GM12878 (cell line): ENCODE results near the gene PPP1R12A. TPM values are rescaled to one million over a fixed set of nuclear protein-coding genes. Genes with fewer than 3 reads are reported as not detected.

Experiments
- ATAC-seq: fragments of 200-7000 bp; cut with Tn5 transposase; 3 replicates; pipeline ENCODE4 v1.9.1; 2020; ENCODE audit warnings: mild to moderate bottlenecking, moderate library complexity
- BruUV-seq: library from RNA; stranded (reverse); fragments of 400-500 nt; replicated peaks from 2 replicates; lab custom pipeline; 2021; lab: Mats Ljungman, UMichigan
- CTCF ChIA-PET: fragments of 300-600 bp; sonication (Branson Sonifier 250); formaldehyde crosslinking; extraction: SDS; loops from one replicate; lab custom pipeline; 2021; ENCODE audit warnings: inconsistent platforms; lab: Yijun Ruan, JAX
- POLR2A ChIA-PET: fragments of 350-600 bp; formaldehyde crosslinking; extraction: SDS; loops from one replicate; lab custom pipeline; 2021; ENCODE audit warnings: inconsistent platforms; lab: Charles Lee
- RAD21 ChIA-PET: fragments of 300-600 bp; sonication (Branson Sonifier 250); formaldehyde crosslinking; loops from one replicate; lab custom pipeline; 2023; ENCODE audit warnings: antibody characterized with exemption; ENCODE audit not compliant: unreplicated experiment; lab: Charles Lee
- SMC1A ChIA-PET: fragments of 300-600 bp; sonication (Branson Sonifier 250); formaldehyde crosslinking; loops from one replicate; lab custom pipeline; 2023; ENCODE audit not compliant: unreplicated experiment, uncharacterized antibody; lab: Charles Lee
- DNase-seq: peaks from one replicate; pipeline ENCODE4 v3.0.0-alpha.2; 2011; ENCODE audit warnings: low read depth, low spot score
- FAIRE-seq: peaks from 3 replicates; lab custom pipeline; 2011; peaks lifted over from hg19 to GRCh38; lab: Jason Lieb, UNC
- H2AFZ ChIP-seq: 2 replicates; pipeline ENCODE4 v1.6.0; 2011; ENCODE audit warnings: low read depth, low read length, control low read depth; ENCODE audit not compliant: control insufficient read depth
- H3K27ac ChIP-seq: 2 replicates; pipeline ENCODE4 v1.5.1; 2011; ENCODE audit warnings: control low read depth; ENCODE audit not compliant: control insufficient read depth, insufficient read depth
- H3K27me3 ChIP-seq, 2 experiments: replicated peaks in 1 of 2; 2 replicates each; pipeline versions ENCODE4 v1.6.0 to v1.6.1; 2011; ENCODE audit warnings: low read length in 1 of 2; ENCODE audit not compliant: control insufficient read depth in 2 of 2, insufficient read depth in 2 of 2
- H3K36me3 ChIP-seq, 2 experiments: 2 replicates each; pipeline ENCODE4 v1.5.1; 2011; ENCODE audit warnings: low read length in 1 of 2; ENCODE audit not compliant: control insufficient read depth in 2 of 2, insufficient read depth in 2 of 2
- H3K4me1 ChIP-seq: 2 replicates; pipeline ENCODE4 v1.6.1; 2011; ENCODE audit warnings: mild to moderate bottlenecking, low read length, moderate library complexity, mixed read lengths; ENCODE audit not compliant: control insufficient read depth, insufficient read depth
- H3K4me2 ChIP-seq: 2 replicates; pipeline ENCODE4 v1.6.0; 2011; ENCODE audit warnings: control low read depth; ENCODE audit not compliant: control insufficient read depth, insufficient read depth
- H3K4me3 ChIP-seq: fragments of 200-600 bp; sonication (generic); 2 replicates; pipeline ENCODE4 v1.5.1; 2016
- H3K79me2 ChIP-seq: 2 replicates; pipeline ENCODE4 v1.6.0; 2011; ENCODE audit warnings: low read length; ENCODE audit not compliant: control insufficient read depth, insufficient read depth
- H3K9ac ChIP-seq: 2 replicates; pipeline ENCODE4 v1.8.0; 2011; ENCODE audit warnings: low read length, control low read depth, mixed read lengths; ENCODE audit not compliant: control insufficient read depth, insufficient read depth
- H3K9me3 ChIP-seq: replicated peaks from 3 replicates; pipeline ENCODE4 v1.5.1; 2011; ENCODE audit warnings: mild to moderate bottlenecking, low read length; ENCODE audit not compliant: control insufficient read depth, insufficient read depth
- H4K20me1 ChIP-seq: 2 replicates; pipeline ENCODE4 v1.6.0; 2011; ENCODE audit not compliant: control insufficient read depth, insufficient read depth
- CBFB ChIP-seq: IDR thresholded peaks from 2 replicates; pipeline ENCODE4 v1.6.1; 2016; ENCODE audit warnings: antibody characterized with exemption, low read depth
- EED ChIP-seq: sonication (generic); IDR thresholded peaks from 2 replicates; pipeline ENCODE4 v1.6.1; 2016; ENCODE audit warnings: antibody characterized with exemption, low read depth
- EGR1 ChIP-seq, 2 experiments: IDR thresholded peaks; 1 replicate in 1 of 2; 2 replicates in 1 of 2; pipeline ENCODE4 v1.6.1; 2011 to 2012; ENCODE audit warnings: low read depth in 2 of 2, low read length in 2 of 2, borderline replicate concordance in 1 of 2, mild to moderate bottlenecking in 1 of 2, moderate library complexity in 1 of 2
- EP300 ChIP-seq, 2 experiments: fragments of 150-350 bp in 1 of 2; IDR thresholded peaks; 2 replicates each; pipeline ENCODE4 v1.6.1; 2011 to 2012; ENCODE audit warnings: low read depth in 2 of 2, low read length in 2 of 2, borderline replicate concordance in 1 of 2, improper control_type of control experiment in 1 of 2, inconsistent platforms in 1 of 2; ENCODE audit not compliant: control insufficient read depth in 1 of 2
- HDAC2 ChIP-seq: fragments of 200-600 bp; sonication (generic); IDR thresholded peaks from 2 replicates; pipeline ENCODE4 v1.6.1; 2017
- IKZF1 ChIP-seq: fragments of 450-650 bp; conservative IDR thresholded peaks from 2 replicates; pipeline ENCODE4 v1.6.1; 2017; ENCODE audit warnings: antibody characterized with exemption, mild to moderate bottlenecking
- NFYB ChIP-seq: IDR thresholded peaks from 2 replicates; pipeline ENCODE4 v1.6.1; 2011; ENCODE audit warnings: low read depth, mild to moderate bottlenecking, low read length, improper control_type of control experiment, moderate library complexity; ENCODE audit not compliant: insufficient read depth
- PKNOX1 ChIP-seq: fragments of 450-650 bp; IDR thresholded peaks from 2 replicates; pipeline ENCODE4 v1.6.1; 2016; ENCODE audit warnings: mild to moderate bottlenecking
- RBBP5 ChIP-seq: fragments of 200-600 bp; sonication (generic); conservative IDR thresholded peaks from 2 replicates; pipeline ENCODE4 v1.6.1; 2016
- RELA ChIP-seq: fragments of 450-650 bp; IDR thresholded peaks from 2 replicates; pipeline ENCODE4 v1.8.0; 2014; ENCODE audit warnings: borderline replicate concordance; ENCODE audit not compliant: partially characterized antibody
- SIX5 ChIP-seq: IDR thresholded peaks from 2 replicates; pipeline ENCODE4 v1.6.1; 2011; ENCODE audit warnings: mild to moderate bottlenecking, low read depth, low read length, moderate library complexity; ENCODE audit not compliant: severe bottlenecking
- SP1 ChIP-seq: IDR thresholded peaks from one replicate; pipeline ENCODE4 v1.6.1; 2011; ENCODE audit warnings: low read depth, low read length
- SRF ChIP-seq, 2 experiments: IDR thresholded peaks; 2 replicates each; pipeline ENCODE4 v1.6.1; 2011; ENCODE audit warnings: low read depth in 2 of 2, low read length in 2 of 2, mild to moderate bottlenecking in 1 of 2, moderate library complexity in 1 of 2
- WGBS: methylation state at CpG from one replicate; pipeline ENCODE4 v1.1.6; 2016; ENCODE audit warnings: low lambda C conversion rate; ENCODE audit not compliant: insufficient replicate concordance, insufficient coverage; ENCODE audit errors: missing lambda C conversion rate; 5-methylcytosine and 5-hydroxymethylcytosine counted together
- in situ Hi-C: fragments of 300-500 bp; cut with MboI; formaldehyde crosslinking; loops from 9 replicates; pipeline ENCODE4 v1.14.3; 2018; ENCODE audit warnings: mixed read lengths
- intact Hi-C: fragments of 100-400 bp; cut with micrococcal nuclease; formaldehyde crosslinking; loops from one replicate; pipeline ENCODE4 v1.14.2; 2022; ENCODE audit not compliant: unreplicated experiment
- polyA plus RNA-seq, 11 experiments: library from polyadenylated mRNA; depleted of rRNA in 4 of 11; unstranded in 6 of 11; stranded (reverse) in 5 of 11; fragments of >200 nt; fragmentation: Nextera tagmentation in 4 of 11; fragmentation: Illumina TruSeq in 1 of 11; extraction: Ambion mirVana in 4 of 11; extraction: Trizol in 1 of 11; gene quantifications; 1 replicate in 1 of 11; 2 replicates in 10 of 11; pipeline versions ENCODE4 v1.2.1 to v1.2.3, GENCODE V29; 2011 to 2016; ENCODE audit warnings: inconsistent platforms in 2 of 11, missing spikeins in 2 of 11, low read depth in 1 of 11
- total RNA-seq, 4 experiments: library from RNA; depleted of rRNA in 3 of 4; stranded (reverse); fragments of >200 nt in 3 of 4; fragmentation: Illumina TruSeq in 1 of 4; extraction: Trizol in 1 of 4; gene quantifications; 2 replicates each; pipeline versions ENCODE4 v1.2.1 to v1.2.3, GENCODE V29; 2013 to 2021
- TF ChIP-seq, protein P1 (sequence below): fragments of 450-650 bp; conservative IDR thresholded peaks from 2 replicates; pipeline ENCODE4 v1.6.1; 2017; ENCODE audit warnings: mild to moderate bottlenecking, moderate library complexity
- TF ChIP-seq, protein P2 (sequence below): fragments of 450-650 bp; IDR thresholded peaks from 2 replicates; pipeline ENCODE4 v1.6.1; 2016; ENCODE audit warnings: mild to moderate bottlenecking

PPP1R12A gene
- total and polyA plus RNA-seq, 10 of the 15 experiments (the other 5 are each of a cell fraction or from before 2014, with no cell fraction given): 22.8 to 134 (median 51.4) TPM

GRCh38 chr12:79935624-79936345, 888 bp upstream of the PPP1R12A start (continued):
- TF ChIP-seq, protein P1, sequence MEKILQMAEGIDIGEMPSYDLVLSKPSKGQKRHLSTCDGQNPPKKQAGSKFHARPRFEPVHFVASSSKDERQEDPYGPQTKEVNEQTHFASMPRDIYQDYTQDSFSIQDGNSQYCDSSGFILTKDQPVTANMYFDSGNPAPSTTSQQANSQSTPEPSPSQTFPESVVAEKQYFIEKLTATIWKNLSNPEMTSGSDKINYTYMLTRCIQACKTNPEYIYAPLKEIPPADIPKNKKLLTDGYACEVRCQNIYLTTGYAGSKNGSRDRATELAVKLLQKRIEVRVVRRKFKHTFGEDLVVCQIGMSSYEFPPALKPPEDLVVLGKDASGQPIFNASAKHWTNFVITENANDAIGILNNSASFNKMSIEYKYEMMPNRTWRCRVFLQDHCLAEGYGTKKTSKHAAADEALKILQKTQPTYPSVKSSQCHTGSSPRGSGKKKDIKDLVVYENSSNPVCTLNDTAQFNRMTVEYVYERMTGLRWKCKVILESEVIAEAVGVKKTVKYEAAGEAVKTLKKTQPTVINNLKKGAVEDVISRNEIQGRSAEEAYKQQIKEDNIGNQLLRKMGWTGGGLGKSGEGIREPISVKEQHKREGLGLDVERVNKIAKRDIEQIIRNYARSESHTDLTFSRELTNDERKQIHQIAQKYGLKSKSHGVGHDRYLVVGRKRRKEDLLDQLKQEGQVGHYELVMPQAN: 0 out of 2 replicates have a peak, but pooled peaks have one; percentile 10
- 0 out of 2 replicates have a peak, but pooled peaks have one; percentile 32 for TF ChIP-seq NFYB

DNA sequence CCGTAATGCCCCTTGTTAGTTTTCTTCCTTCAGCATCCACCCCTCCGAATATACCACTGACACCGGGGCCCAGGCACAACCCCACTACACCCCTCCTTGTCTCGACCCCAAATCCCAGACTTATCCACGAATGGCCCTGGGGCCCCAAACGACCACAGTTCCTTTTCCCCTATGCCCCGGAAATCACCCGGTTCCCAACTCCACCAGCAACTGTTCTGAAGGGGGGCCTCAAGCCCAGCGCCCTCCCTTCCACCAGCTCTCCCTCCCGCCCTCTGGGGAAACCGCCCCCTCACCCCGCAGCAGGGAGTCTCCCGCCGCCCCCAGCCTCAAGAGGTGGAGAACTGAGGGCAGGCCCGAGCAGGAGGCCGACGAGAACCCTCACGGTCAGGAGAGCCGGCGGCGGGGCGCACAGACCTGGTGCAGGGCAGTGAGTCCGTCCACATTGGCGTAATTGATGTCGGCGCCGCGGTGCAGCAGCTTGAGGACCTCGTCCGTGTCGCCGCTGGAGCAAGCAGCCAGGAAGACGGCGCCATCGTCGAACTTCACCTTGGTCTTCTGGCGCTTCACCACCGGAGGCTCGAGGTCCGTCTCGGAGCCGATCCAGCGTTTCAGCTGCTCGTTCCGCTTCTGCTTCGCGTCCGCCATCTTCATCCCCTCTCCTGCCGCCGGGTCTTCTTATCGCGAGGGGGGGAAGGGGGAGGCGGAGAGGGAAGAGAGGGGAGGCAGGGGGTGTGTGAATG, 446 bp downstream of the PPP1R12A start:
- Histone ChIP-seq H4K20me1 (no peaks in the 10 kb centered on the region), H3K4me3 (peak overlapping the region; percentile 96), H3K9ac (peak overlapping the region; percentile 94), H3K4me1 (peaks cover 7% of the 10 kb centered on the region; the same call in 1 of the 2 replicates), H2AFZ (peak overlapping the region; percentile 84), H3K27me3 (no peaks in the 10 kb centered on the region), H3K27ac (peak overlapping the region; percentile 96), H3K36me3 (no peaks in the 10 kb centered on the region), H3K4me2 (no peak overlapping the region), H3K9me3 (no peaks in the 10 kb centered on the region), H3K79me2 (peaks cover 70% of the 10 kb centered on the region)
- BruUV-seq: no TSS peak
- SMC1A ChIA-PET: interaction anchor here (1.0 to 2.6 kb wide), 7 partner anchors 13 to 253 kb away, joined by 3 to 12 read pairs (median 5); no protein-coding TSS in a partner anchor
- under 1% methylated on average over 45 of the region's 53 CpGs for WGBS
- POLR2A ChIA-PET: interaction anchor here (1.0 to 1.9 kb wide), 6 partner anchors 9 to 93 kb away, joined by 3 to 6 read pairs (median 4); no protein-coding TSS in a partner anchor
- DNase-seq (no peak), ATAC-seq (peak; percentile 44), FAIRE-seq (no peak)
- CTCF ChIA-PET: interaction anchor here (0.6 to 1.2 kb wide), 4 partner anchors 40 to 253 kb away, joined by 3 to 4 read pairs (median 3); no protein-coding TSS in a partner anchor
- in situ Hi-C loops (no loop called here), intact Hi-C loops (loop anchor here (5.0 kb wide), 3 partner anchors 242 to 368 kb away; partner anchors contain the start of gene PAWR)
- RAD21 ChIA-PET: interaction anchor here (1.2 to 2.0 kb wide), 4 partner anchors 14 to 47 kb away, joined by 4 to 5 read pairs (median 4); no protein-coding TSS in a partner anchor
- no peak for TF ChIP-seq RBBP5
- no peak for TF ChIP-seq RELA
- TF ChIP-seq SRF (IDR thresholded peaks at IDR 0.05; ENCODE audit: low read depth in 2 of 2, low read length in 2 of 2): no peak
- TF ChIP-seq CBFB: no peak
- TF ChIP-seq EED: peak; percentile 67
- 0 out of 2 replicates have a peak, but pooled peaks have one; percentile 32 for TF ChIP-seq IKZF1
- no peak for TF ChIP-seq EP300 (IDR thresholded peaks at IDR 0.05; ENCODE audit: borderline replicate concordance in 1 of 2, control insufficient read depth in 1 of 2, low read depth in 2 of 2, low read length in 2 of 2)
- no peak for TF ChIP-seq PKNOX1
- TF ChIP-seq, protein P2, sequence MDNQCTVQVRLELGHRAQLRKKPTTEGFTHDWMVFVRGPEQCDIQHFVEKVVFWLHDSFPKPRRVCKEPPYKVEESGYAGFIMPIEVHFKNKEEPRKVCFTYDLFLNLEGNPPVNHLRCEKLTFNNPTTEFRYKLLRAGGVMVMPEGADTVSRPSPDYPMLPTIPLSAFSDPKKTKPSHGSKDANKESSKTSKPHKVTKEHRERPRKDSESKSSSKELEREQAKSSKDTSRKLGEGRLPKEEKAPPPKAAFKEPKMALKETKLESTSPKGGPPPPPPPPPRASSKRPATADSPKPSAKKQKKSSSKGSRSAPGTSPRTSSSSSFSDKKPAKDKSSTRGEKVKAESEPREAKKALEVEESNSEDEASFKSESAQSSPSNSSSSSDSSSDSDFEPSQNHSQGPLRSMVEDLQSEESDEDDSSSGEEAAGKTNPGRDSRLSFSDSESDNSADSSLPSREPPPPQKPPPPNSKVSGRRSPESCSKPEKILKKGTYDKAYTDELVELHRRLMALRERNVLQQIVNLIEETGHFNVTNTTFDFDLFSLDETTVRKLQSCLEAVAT: peak; percentile 52; the same call in 1 of the 2 replicates
- peak in 1 of 2 experiments; percentile 87; a peak in 2 of 3 replicates for TF ChIP-seq EGR1 (IDR thresholded peaks at IDR 0.05; ENCODE audit: borderline replicate concordance in 1 of 2, low read depth in 2 of 2, low read length in 2 of 2)
- no peak for TF ChIP-seq SIX5
- TF ChIP-seq HDAC2: no peak
- TF ChIP-seq SP1: no peak
